ENCODE measurements around the gene ANKRD10.

Gene ANKRD10

GRCh38 chr13:110828705-110829104, 86.2 kb downstream of the ANKRD10 start:
- DNase-seq = no peak

Measured in NCI-H2029 (cell line).